H9 (cell line): ENCODE results near the gene C11orf91. TPM values are rescaled to one million over a fixed set of nuclear protein-coding genes. Genes with fewer than 3 reads are reported as not detected.
A peak's percentile ranks its signal among the peaks of the same experiment; 100 is the strongest.

ENCODE experiments used
- DNase-seq: peaks from one replicate; pipeline ENCODE4 v3.0.0-alpha.2; 2017
- H2AFZ ChIP-seq: one replicate; pipeline ENCODE4 v1.6.1; 2013; ENCODE audit warnings: mild to moderate bottlenecking, low read length, control low read depth, moderate library complexity
- H2AK5ac ChIP-seq: 2 replicates; pipeline ENCODE4 v1.6.1; 2013; ENCODE audit warnings: low read length, control low read depth, mixed read lengths; ENCODE audit not compliant: insufficient read length
- H2BK120ac ChIP-seq: one replicate; pipeline ENCODE4 v1.6.1; 2013; ENCODE audit warnings: low read depth, mild to moderate bottlenecking, low read length, control low read depth, inconsistent platforms; ENCODE audit not compliant: poor library complexity, severe bottlenecking
- H2BK12ac ChIP-seq: 2 replicates; pipeline ENCODE4 v1.6.1; 2013; ENCODE audit warnings: low read length, control low read depth, mixed read lengths, low read depth; ENCODE audit not compliant: insufficient read length
- H2BK15ac ChIP-seq: 2 replicates; pipeline ENCODE4 v1.6.1; 2013; ENCODE audit warnings: low read depth, low read length, control low read depth
- H2BK20ac ChIP-seq: one replicate; pipeline ENCODE4 v1.6.1; 2013; ENCODE audit warnings: low read depth, mild to moderate bottlenecking, low read length, control low read depth, inconsistent platforms; ENCODE audit not compliant: poor library complexity, severe bottlenecking
- H2BK5ac ChIP-seq: 2 replicates; pipeline ENCODE4 v1.6.1; 2013; ENCODE audit warnings: low read length, control low read depth, mixed read lengths; ENCODE audit not compliant: insufficient read length
- H3K14ac ChIP-seq: 2 replicates; pipeline ENCODE4 v1.6.1; 2013; ENCODE audit warnings: low read length, control low read depth; ENCODE audit not compliant: insufficient read depth
- H3K18ac ChIP-seq: 2 replicates; pipeline ENCODE4 v1.6.1; 2013; ENCODE audit warnings: low read depth, mild to moderate bottlenecking, mixed read lengths, low read length, control low read depth; ENCODE audit not compliant: insufficient read length
- H3K23ac ChIP-seq: 2 replicates; pipeline ENCODE4 v1.6.1; 2013; ENCODE audit warnings: low read length, control low read depth, mixed read lengths, low read depth; ENCODE audit not compliant: insufficient read length
- H3K23me2 ChIP-seq: 2 replicates; pipeline ENCODE4 v1.6.1; 2013; ENCODE audit warnings: low read depth, mild to moderate bottlenecking, mixed read lengths, low read length, control low read depth; ENCODE audit not compliant: insufficient read length, poor library complexity, severe bottlenecking
- H3K27ac ChIP-seq: 2 replicates; pipeline ENCODE4 v1.5.1; 2013; ENCODE audit warnings: low read length, control low read depth, mixed read lengths, low read depth; ENCODE audit not compliant: insufficient read length
- H3K27me3 ChIP-seq: 2 replicates; pipeline ENCODE4 v1.6.1; 2013; ENCODE audit warnings: low read length, control low read depth, inconsistent platforms; ENCODE audit not compliant: insufficient read depth
- H3K4ac ChIP-seq: 2 replicates; pipeline ENCODE4 v1.6.1; 2013; ENCODE audit warnings: low read depth, mild to moderate bottlenecking, control low read depth, inconsistent platforms, low read length, moderate library complexity
- H3K4me1 ChIP-seq: 2 replicates; pipeline ENCODE4 v1.6.1; 2013; ENCODE audit warnings: low read length, control low read depth, inconsistent platforms; ENCODE audit not compliant: insufficient read depth
- H3K4me2 ChIP-seq: 2 replicates; pipeline ENCODE4 v1.6.1; 2013; ENCODE audit warnings: low read length, control low read depth, mixed read lengths; ENCODE audit not compliant: insufficient read length, insufficient read depth
- H3K56ac ChIP-seq: 2 replicates; pipeline ENCODE4 v1.6.1; 2013; ENCODE audit warnings: low read depth, mild to moderate bottlenecking, mixed read lengths, low read length, control low read depth; ENCODE audit not compliant: insufficient read length
- H3K79me1 ChIP-seq: 2 replicates; pipeline ENCODE4 v1.6.1; 2013; ENCODE audit warnings: low read depth, mild to moderate bottlenecking, moderate library complexity, low read length, control low read depth, inconsistent platforms; ENCODE audit not compliant: insufficient read depth, poor library complexity, severe bottlenecking
- H3K79me2 ChIP-seq: 2 replicates; pipeline ENCODE4 v1.6.1; 2013; ENCODE audit warnings: low read length, control low read depth, inconsistent platforms; ENCODE audit not compliant: insufficient read depth
- H3K9ac ChIP-seq: 2 replicates; pipeline ENCODE4 v1.6.1; 2013; ENCODE audit warnings: low read length, control low read depth, mixed read lengths; ENCODE audit not compliant: insufficient read length; ENCODE audit errors: extremely low read depth
- H3K9me3 ChIP-seq: one replicate; pipeline ENCODE4 v1.6.1; 2013; ENCODE audit warnings: low read depth, low read length, inconsistent platforms; ENCODE audit not compliant: control insufficient read depth
- H3T11ph ChIP-seq: one replicate; pipeline ENCODE4 v1.6.1; 2013; ENCODE audit warnings: mild to moderate bottlenecking, low read length, control low read depth, inconsistent platforms
- H4K20me1 ChIP-seq: one replicate; pipeline ENCODE4 v1.6.1; 2013; ENCODE audit not compliant: control insufficient read depth, insufficient read length, insufficient read depth
- H4K5ac ChIP-seq: 2 replicates; pipeline ENCODE4 v1.6.1; 2013; ENCODE audit warnings: low read depth, mild to moderate bottlenecking, mixed read lengths, low read length, control low read depth; ENCODE audit not compliant: insufficient read length
- H4K8ac ChIP-seq: replicated peaks from 2 replicates; pipeline ENCODE4 v1.6.1; 2013; ENCODE audit warnings: low read length, control low read depth, mixed read lengths, low read depth; ENCODE audit not compliant: insufficient read length
- H4K91ac ChIP-seq: 2 replicates; pipeline ENCODE4 v1.6.1; 2013; ENCODE audit warnings: low read depth, mild to moderate bottlenecking, moderate library complexity, mixed read lengths, low read length, control low read depth; ENCODE audit not compliant: insufficient read length
- H3K27ac Mint-ChIP-seq, 3 experiments: 2 replicates in 2 of 3; 3 replicates in 1 of 3; pipeline ENCODE4 v1.8.0; 2020 to 2021; ENCODE audit warnings: mixed read lengths in 3 of 3, mild to moderate bottlenecking in 1 of 3, moderate library complexity in 1 of 3
- H3K27me3 Mint-ChIP-seq: 2 replicates; pipeline ENCODE4 v1.8.0; 2021; ENCODE audit warnings: low read depth, mild to moderate bottlenecking, moderate library complexity, mixed read lengths
- H3K36me3 Mint-ChIP-seq, 3 experiments: 2 replicates in 2 of 3; 3 replicates in 1 of 3; pipeline ENCODE4 v1.8.0; 2020 to 2021; ENCODE audit warnings: low read depth in 3 of 3, mixed read lengths in 3 of 3; ENCODE audit not compliant: insufficient read depth in 1 of 3
- H3K4me1 Mint-ChIP-seq, 2 experiments: 2 replicates each; pipeline ENCODE4 v1.8.0; 2020; ENCODE audit warnings: mixed read lengths in 2 of 2
- H3K4me3 Mint-ChIP-seq, 2 experiments: 2 replicates in 1 of 2; 3 replicates in 1 of 2; pipeline ENCODE4 v1.8.0; 2020 to 2021; ENCODE audit warnings: mild to moderate bottlenecking in 2 of 2, mixed read lengths in 2 of 2, moderate library complexity in 1 of 2
- H3K9me3 Mint-ChIP-seq, 2 experiments: 2 replicates in 1 of 2; 3 replicates in 1 of 2; pipeline ENCODE4 v1.8.0; 2020; ENCODE audit warnings: mild to moderate bottlenecking in 2 of 2, mixed read lengths in 2 of 2, moderate library complexity in 1 of 2
- CTCF ChIP-seq: fragments of 200-600 bp; sonication (generic); conservative IDR thresholded peaks from 3 replicates; pipeline ENCODE4 v1.8.0; 2021; ENCODE audit warnings: antibody characterized with exemption, mild to moderate bottlenecking
- WGBS: extraction: QIAGEN DNeasy Blood & Tissue Kit; methylation state at CpG from one replicate; pipeline ENCODE4 v1.1.7; 2013; ENCODE audit warnings: missing lambda C conversion rate, low lambda C conversion rate, mixed read lengths; ENCODE audit not compliant: insufficient read length; ENCODE audit errors: extremely low coverage; 5-methylcytosine and 5-hydroxymethylcytosine counted together
- total RNA-seq: library from RNA; stranded (reverse); gene quantifications from 2 replicates; pipeline ENCODE4 v1.2.1, GENCODE V29; 2021

C11orf91 gene
- total RNA-seq, 1 experiment from 2014 or later = not detected

- Histone ChIP-seq H2BK20ac (no peak overlapping the region), H3K14ac (no peak overlapping the region), H4K91ac (no peak overlapping the region), H3K27ac (no peak overlapping the region), H2BK5ac (no peak overlapping the region), H3K27me3 (no peaks in the 10 kb centered on the region), H4K20me1 (no peaks in the 10 kb centered on the region), H2BK12ac (no peak overlapping the region), H3K4me1 (peaks cover 5% of the 10 kb centered on the region; the same call in 1 of the 2 replicates), H3T11ph (no peak overlapping the region), H3K4ac (no peak overlapping the region), H3K79me1 (no peaks in the 10 kb centered on the region), H3K79me2 (no peaks in the 10 kb centered on the region), H3K9ac (no peak overlapping the region), H2AFZ (no peak overlapping the region), H3K56ac (no peak overlapping the region), H3K9me3 (no peaks in the 10 kb centered on the region), H4K5ac (no peak overlapping the region), H2BK120ac (no peak overlapping the region), H2AK5ac (no peak overlapping the region), H3K18ac (no peak overlapping the region), H3K23me2 (no peaks in the 10 kb centered on the region), H4K8ac (no peak overlapping the region), H2BK15ac (no peak overlapping the region), H3K4me2 (no peak overlapping the region), H3K23ac (no peak overlapping the region)
- WGBS = no CpG with 5 or more reads among the region's 9 CpGs
- no peak for DNase-seq
- Mint-ChIP-seq H3K27ac (peak overlapping the region in 1 of 3 experiments; percentile 12; a peak in 1 of 7 replicates), H3K4me3 (no peak overlapping the region), H3K4me1 (peaks cover 40 to 48% of the 10 kb centered on the region in 2 experiments), H3K36me3 (no peaks in the 10 kb centered on the region), H3K9me3 (no peaks in the 10 kb centered on the region), H3K27me3 (peaks cover 2% of the 10 kb centered on the region)
- no peak for TF ChIP-seq CTCF
These were observed 8.6 kb downstream of the C11orf91 start for GRCh38 chr11:33692013-33692504.
